22Rv1 (cell line): ENCODE results near the gene RPL26.
"Not testable (repeated sequence)": the region's sequence is repeated elsewhere in the genome, so short reads cannot be mapped to it uniquely, and the experiment has no call there.

Experiments used
- H3K27ac ChIP-seq: fragments of 450-650 bp; 2 replicates; pipeline ENCODE4 v1.5.1; 2017
- CTCF ChIP-seq: fragments of 450-650 bp; IDR thresholded peaks from 2 replicates; pipeline ENCODE4 v1.5.1; 2017; ENCODE audit warnings: mild to moderate bottlenecking
- ZFX ChIP-seq: fragments of 450-650 bp; IDR thresholded peaks from 2 replicates; pipeline ENCODE4 v1.6.1; 2017; ENCODE audit warnings: antibody characterized with exemption, borderline replicate concordance

RPL26 gene

GRCh38 chr17:8375738-8376259, 7.2 kb downstream of the RPL26 start:
- TF ChIP-seq ZFX, result no peak
- TF ChIP-seq CTCF, result no peak
- H3K27ac ChIP-seq, result peak overlapping the region; percentile 92

- not testable (repeated sequence) for H3K27ac ChIP-seq
These were observed 9.1 kb downstream of the RPL26 start for GRCh38 chr17:8373856-8374255.

- no peak overlapping the region for H3K27ac ChIP-seq
- no peak for TF ChIP-seq CTCF
- TF ChIP-seq ZFX, result no peak
These were observed 10.6 kb downstream of the RPL26 start for GRCh38 chr17:8372422-8372821.

GRCh38 chr17:8371786-8372185, 11.2 kb downstream of the RPL26 start:
- TF ChIP-seq ZFX, result no peak
- TF ChIP-seq CTCF, result no peak
- H3K27ac ChIP-seq, result no peak overlapping the region

GRCh38 chr17:8369944-8370343, 13.0 kb downstream of the RPL26 start:
- H3K27ac ChIP-seq, result no peak overlapping the region
- TF ChIP-seq ZFX (no peak), CTCF (no peak)

GRCh38 chr17:8368193-8368592, 14.8 kb downstream of the RPL26 start:
- no peak overlapping the region for H3K27ac ChIP-seq
- no peak for TF ChIP-seq ZFX
- no peak for TF ChIP-seq CTCF

GRCh38 chr17:8366231-8366630, 16.8 kb downstream of the RPL26 start:
- TF ChIP-seq ZFX (no peak), CTCF (no peak)
- no peak overlapping the region for H3K27ac ChIP-seq

- TF ChIP-seq CTCF (no peak), ZFX (no peak)
- H3K27ac ChIP-seq, result no peak overlapping the region
These were observed 17.9 kb downstream of the RPL26 start for GRCh38 chr17:8365143-8365542.
